HG02970 (cell line): ENCODE results near the gene TACR3.
"Not testable (repeated sequence)": the region's sequence is repeated elsewhere in the genome, so short reads cannot be mapped to it uniquely, and the experiment has no call there.

Source experiments
- ATAC-seq: cut with Tn5 transposase; IDR thresholded peaks from one replicate; pipeline ENCODE4 v1.9.1; 2021; ENCODE audit warnings: mild to moderate bottlenecking, moderate library complexity, moderate number of reproducible peaks; ENCODE audit not compliant: unreplicated experiment, low FRiP score

TACR3 gene, protein sequence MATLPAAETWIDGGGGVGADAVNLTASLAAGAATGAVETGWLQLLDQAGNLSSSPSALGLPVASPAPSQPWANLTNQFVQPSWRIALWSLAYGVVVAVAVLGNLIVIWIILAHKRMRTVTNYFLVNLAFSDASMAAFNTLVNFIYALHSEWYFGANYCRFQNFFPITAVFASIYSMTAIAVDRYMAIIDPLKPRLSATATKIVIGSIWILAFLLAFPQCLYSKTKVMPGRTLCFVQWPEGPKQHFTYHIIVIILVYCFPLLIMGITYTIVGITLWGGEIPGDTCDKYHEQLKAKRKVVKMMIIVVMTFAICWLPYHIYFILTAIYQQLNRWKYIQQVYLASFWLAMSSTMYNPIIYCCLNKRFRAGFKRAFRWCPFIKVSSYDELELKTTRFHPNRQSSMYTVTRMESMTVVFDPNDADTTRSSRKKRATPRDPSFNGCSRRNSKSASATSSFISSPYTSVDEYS

DNA sequence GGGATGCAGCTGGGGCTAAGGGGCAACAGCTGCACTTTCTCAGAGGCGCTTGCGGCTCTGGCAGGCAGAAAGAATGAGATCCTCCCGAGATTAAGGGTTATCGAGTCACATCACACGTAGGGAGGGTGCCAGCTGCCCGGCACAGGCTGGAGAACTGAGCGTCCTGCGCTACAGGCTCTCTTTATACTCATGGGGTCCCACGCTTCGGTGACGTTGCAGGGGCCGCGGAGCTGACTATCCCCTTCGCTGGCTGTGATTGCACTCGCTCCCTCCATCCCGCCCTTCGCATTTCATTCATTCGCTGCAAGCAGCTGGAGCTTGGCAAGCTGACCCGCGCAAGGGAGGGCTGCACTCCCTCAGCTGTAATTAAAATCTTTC, at the start of gene TACR3:
TACR3 (minus strand) TSS at position 156 of the 378 bp plus-strand sequence. CDS start 310 bp downstream, outside the sequence.
- no peak for ATAC-seq

DNA sequence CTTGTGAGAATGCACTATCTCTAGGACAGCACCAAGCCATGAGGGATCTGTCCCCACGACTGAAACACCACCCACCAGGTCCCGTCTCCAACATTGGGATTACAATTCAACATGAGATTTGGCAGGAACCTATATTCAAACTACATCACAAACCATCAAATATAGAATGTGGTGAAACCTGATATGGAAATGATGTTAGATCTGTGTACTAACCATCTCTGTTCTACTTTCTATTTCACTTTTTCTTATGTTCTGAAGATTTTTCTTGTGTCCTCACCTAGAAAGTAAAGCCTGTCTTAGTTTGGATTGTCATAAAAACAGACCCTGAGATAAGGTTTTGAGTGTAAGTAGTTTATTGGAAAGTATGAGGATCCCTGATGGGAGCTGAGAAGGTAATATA, 37.8 kb upstream of the TACR3 start:
- no peak for ATAC-seq

DNA sequence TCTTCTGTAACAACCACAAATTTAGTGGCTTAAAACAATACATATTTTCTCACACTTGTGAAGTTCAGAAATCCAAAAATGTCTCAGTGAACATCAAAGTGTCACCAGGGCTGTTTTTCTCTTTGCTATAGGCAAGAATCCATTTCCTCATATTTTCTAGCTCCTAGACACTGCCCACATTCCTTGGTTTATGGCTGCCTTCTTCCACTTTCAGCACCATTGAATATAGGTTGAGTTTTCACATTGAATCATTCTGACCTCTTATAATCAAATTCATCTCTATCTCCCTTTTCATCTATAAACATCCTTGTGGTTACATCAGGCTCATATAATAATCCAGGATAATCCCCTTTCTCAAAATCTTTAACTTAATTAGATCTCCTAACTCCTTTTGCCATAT, 37.0 kb upstream of the TACR3 start:
- ATAC-seq = no peak

DNA sequence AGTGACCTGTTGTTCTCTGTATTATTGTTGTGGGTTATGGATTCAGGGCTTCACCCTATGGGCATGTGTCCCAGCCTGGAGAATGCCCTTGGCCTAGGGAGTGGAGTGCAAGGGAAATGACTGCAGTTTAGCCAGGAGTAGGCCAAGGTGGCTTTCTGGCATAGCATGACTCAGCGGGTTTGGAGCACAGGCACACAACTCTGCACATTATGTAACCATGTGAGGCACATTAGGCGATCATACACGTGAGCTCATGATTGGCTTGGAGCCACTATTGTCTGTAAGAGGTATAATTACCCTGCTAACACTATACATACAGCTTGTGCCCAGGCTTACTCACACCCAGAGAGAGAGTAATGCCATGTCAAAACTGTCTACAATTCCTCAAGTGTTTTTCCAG, 35.1 kb upstream of the TACR3 start:
- ATAC-seq = no peak

DNA sequence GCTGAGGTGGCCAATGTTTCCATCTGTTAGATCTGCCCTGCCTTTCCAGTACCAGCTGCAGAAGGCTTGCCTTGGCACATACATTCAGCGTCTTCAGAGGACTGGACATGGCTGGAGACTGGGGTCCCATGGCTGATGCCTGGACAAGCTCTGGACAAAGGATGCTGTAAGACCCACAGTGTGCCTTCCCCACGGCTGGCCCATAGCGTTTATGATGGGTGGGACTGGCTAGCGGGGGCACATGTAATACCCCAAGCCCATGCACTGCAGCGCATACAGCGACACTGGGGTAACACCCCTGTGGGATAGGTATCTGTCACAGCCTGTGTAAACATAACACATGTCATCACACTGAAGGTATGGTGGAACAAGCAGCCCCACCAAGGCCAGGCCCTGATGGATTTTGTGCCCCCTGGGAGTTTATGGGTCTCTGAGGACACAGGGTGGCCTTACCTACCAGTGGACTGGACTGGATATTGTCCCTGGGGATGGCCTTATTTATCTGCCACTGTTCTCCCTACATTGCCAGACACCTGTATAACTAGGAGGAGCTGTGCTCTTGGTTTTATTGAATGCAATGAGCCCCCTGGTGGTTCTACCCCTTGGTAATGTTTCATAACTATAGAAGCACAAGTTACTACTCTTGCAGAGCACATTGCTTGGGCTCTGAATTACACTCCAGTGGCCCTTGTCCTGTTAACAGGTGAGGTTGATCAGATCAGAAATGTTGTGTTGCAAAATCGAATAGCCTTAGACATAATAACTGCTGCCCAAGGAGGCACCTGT, 34.3 kb upstream of the TACR3 start:
- no peak for ATAC-seq

DNA sequence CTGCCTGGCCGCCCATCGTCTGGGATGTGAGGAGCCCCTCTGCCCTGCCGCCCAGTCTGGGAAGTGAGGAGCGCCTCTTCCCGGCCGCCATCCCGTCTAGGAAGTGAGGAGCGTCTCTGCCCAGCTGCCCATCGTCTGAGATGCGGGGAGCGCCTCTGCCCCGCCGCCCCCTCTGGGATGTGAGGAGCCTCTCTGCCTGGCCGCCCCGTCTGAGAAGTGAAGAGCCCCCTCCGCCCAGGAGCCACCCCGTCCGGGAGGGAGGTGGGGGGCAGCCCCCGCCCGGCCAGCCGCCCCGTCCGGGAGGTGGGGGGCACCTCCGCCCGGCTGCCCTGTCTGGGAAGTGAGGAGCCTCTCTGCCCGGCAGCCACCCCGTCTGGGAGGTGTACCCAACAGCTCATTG, 3.4 kb upstream of the TACR3 start:
- not testable (repeated sequence) for ATAC-seq

DNA sequence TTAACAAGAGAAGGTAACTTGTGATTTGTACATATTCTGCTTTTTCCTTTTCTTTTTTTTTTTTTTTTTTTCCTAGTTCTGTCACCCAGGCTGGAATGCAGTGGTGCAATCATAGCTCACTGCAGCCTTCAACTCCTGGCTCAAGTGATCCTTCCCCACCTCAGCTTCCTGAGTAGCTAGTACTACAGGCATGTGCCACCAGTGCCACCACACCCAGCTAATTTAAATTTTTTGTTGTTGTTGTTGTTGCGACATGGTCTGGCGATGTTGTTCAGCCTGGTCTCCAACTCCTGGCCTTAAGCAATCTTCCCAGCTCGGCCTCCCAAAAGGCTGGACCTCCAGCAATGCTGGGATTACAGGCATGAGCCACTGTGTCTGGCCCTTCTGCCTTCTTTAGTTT, 1.5 kb upstream of the TACR3 start:
- ATAC-seq = no peak

DNA sequence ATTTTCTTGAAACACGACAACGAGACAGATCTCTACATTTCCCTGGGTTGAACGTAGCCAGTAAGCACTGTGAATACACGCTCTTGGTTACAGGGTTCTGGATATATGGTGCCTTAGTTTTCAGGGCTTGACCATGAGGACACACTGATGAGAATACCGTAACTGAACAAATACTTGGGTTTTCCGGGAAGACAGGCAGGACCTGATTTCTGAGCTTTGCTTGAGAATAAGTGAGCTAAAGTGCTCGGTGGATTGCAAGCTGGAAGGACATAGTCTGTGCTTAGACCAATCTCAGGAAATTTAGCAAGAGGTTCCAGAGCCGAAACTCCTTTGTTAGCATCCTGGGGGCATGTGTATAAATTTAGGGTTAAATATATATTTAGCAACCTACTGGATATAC, 876 bp upstream of the TACR3 start:
- ATAC-seq = no peak

DNA sequence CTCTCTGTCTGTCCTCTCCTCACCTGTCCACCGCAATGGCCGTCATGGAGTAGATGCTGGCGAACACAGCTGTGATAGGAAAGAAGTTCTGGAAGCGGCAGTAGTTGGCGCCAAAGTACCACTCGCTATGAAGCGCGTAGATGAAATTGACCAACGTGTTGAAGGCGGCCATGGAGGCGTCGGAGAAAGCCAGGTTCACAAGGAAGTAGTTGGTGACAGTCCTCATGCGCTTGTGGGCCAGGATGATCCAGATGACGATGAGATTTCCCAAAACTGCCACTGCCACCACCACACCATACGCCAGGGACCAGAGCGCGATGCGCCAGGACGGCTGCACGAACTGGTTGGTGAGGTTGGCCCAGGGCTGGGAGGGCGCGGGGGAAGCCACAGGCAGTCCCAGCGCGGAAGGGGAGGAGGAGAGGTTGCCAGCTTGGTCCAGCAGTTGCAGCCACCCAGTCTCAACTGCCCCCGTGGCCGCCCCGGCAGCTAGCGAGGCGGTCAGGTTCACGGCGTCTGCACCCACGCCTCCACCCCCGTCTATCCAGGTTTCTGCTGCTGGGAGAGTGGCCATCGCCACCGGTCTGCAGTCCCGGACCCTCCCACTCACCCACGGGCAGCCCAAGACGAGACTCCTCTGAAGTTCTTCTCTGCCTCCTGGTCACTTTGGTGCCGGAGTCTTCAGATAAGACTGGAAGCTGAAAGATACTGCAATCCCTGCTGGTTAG, 518 bp downstream of the TACR3 start:
- ATAC-seq = no peak

DNA sequence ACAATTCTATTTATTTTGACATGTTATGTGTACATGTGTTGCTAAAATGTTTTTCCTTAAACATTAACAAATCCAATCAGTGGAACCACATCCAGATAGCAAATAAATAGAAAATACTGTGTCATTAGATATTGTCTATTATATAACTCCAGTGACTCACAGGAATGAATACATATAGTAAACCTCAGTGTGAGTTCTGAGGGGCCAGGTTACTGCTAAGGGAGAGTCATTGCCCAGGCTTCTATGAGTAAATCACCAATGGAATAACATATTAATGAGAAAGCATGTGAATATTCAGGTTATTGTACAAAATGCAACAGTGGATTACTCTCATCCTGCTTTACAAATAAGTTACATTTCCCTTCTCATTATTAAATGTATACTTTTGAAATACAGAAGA, 27.2 kb downstream of the TACR3 start:
- ATAC-seq = no peak

DNA sequence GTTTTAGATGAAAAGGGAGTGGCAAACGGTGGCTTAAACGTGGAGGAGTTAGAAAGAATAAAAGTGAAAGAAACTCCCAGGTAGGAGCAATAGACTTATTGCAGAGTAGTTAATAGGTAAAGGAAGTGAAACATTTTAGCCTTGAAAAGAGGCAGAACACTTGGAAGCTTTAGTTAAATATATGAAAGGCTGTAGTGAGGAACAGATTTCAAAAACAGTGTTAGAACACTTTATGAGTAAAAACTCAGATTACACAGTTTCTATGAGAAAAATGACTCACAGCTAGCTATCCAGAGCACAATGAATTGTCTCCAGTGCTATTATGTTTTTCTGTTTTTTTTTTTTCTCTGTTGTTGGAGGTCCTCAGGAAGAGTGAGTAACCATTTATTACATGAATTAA, 45.8 kb downstream of the TACR3 start:
- ATAC-seq = no peak

DNA sequence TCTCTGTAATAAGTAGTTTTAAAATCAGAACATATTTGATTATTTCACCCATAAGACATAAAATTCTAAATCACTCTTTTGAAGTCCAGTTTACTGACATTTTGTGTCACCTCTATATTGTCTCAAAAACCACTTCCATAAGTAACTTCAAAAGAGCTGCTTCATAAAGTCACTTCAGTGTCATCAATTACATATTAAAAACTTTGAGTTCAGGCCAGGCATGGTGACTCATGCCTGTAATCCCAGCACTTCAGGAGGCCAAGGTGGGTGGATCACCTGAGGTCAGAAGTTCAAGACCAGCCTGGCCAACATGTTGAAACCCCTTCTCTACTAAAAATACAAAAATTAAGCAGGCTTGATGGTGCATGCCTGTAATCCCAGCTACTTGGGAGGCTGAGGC, 53.0 kb downstream of the TACR3 start:
- ATAC-seq = not testable (repeated sequence)

DNA sequence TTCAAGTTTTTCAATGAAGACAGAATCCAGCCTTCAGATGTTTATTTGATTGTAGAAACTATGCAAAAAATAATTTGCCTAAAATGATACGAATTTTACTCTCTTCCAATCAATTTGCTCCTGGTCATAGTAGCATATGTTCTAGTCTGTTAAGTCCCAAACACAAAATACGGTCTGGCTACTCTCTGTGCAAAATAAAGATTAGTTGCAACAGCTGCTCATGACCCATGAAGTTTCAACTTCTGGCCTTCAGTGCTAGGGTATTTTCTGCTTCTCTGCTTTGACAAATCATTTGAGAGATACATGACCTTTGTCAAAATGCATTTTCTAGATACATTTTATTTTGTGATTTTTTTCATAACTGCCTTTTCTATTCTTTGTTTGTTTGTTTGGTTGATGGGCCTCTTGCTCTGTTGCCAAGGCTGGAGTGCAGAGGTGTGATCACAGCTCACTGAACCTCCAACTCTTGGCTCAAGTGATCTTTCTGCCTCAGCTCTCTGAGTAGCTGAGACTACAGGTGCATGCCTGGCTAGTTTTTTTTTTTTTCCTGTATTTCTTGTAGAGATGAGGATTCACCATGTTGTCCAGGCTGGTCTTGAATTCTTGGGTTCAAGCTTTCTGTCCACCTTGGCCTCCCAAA, 55.2 kb downstream of the TACR3 start:
- no peak for ATAC-seq

DNA sequence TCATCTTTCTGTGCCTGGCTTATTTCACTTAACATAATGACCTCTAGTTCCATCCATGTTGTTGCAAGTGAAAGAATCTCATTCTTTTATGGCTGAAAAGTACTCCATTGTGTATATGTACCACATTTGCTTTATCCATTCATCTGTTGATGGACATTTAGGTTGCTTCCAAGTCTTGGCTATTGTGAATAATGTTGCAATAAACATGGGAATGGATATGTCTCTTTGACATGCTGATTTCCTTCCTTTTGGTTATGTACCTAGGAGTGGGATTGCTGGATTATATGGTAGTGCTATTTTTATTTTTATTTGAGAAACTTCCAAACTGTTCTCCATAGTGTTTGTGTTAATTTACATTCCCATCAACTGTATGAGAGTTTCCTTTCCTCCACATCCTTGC, 71.2 kb downstream of the TACR3 start:
- ATAC-seq = no peak

DNA sequence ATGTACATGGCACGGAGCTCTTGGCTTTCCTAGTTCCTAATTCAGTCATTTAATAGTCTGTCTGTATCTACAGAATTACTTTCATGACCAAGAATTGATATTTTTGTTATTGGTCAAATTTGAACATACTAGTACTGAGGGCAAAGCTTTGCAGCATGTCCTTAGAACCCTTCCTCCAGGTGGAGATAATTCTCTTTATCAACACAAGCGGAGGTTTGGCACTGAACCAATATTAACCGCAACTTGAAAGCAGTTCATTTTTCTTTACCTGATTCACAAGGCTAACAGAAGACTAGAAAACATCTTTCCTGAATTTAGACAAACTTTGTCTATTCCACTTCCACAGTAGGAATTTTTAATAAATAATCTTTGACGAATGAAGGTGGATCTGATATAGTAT, 73.8 kb downstream of the TACR3 start:
- ATAC-seq = no peak

DNA sequence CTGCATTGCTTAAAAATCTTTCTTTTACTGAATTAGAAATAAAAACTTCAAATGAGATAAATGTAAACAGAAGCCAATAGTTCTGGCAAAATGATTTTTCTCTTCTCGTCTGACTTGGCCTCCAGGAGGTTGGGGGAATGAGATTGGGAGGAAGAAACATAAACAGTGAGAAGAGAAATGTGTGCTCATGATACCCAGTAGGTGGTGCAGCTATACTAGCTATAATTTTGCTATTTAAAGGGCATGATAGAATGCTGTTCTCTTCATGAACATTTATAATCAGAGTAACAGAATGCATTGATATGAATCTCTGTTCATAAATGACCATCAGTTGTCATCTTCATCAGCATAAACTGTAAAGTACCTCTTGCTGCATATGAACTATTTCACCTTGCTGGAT, 85.5 kb downstream of the TACR3 start:
- ATAC-seq = no peak

DNA sequence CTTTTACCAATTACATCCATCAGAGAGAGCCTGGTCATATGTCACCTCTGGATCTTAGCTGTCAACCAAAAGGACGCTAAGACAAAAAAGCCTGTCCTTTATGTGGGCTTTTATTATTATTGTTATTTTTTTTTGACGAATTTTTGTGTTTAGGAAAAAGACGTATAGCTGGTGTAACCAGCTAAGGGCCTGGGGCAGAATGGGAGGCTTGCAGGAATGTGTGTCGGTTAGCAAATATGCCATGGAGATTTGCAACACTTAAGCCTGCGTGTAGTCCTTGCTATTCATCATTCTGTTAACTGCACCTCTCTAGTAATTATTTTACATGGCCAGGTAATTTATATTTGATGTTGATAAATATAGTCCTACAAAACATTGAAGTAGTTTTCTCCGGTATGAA, 93.5 kb downstream of the TACR3 start:
- ATAC-seq = no peak

DNA sequence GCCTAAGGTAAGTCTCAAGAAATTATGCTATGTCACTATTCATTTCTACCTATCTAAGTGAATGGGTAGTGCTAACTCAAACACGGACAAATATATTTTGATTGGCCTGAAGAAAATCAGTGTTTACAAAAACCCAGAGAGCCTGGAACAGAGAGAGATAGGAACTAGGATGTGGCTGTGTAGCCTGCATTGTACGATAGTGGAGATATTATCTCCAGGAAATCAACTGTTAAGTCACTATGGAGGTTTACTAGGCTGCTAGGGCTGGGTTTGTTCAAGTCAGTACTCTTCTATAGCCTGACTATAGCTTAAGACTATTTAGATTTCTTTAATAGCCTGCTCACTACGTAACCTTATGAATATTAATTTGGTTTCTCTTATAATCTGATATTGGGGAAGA, 127.9 kb downstream of the TACR3 start:
- no peak for ATAC-seq

DNA sequence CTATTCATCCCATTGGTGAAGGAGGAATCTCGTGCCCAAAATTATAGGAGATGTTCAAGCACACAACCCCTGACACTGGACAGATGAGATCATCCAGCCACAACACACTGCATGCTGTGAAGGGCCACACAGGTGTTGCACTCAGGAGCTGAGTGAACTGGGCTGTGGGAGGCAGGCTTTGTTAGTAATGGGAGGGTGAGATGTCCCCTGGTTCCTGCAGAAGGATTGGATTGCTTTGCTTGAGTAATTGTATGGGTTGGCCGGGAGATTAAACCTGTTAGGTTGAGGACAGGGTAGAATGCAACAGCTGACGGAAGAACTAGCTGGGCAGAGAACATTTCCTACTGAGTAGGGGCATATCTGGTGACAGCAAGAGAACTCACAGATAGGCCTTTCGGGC, 152.2 kb downstream of the TACR3 start:
- no peak for ATAC-seq

DNA sequence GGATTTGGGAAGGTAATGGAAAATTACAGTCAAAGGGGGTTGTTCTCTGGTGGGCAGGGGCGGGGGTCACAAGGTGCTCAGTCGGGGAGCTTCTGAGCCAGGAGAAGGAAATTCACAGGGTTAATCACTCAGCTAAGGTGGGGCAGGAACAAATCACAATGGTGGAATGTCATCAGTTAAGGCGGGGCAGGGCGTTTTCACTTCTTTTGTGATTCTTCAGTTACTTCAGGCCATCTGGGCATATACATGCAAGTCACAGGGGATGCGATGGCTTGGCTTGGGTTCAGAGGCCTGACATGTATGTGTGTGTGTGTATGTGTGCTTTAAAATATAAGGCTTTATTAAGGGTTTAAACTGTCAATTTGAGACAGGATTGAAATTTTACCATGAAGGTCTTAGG, 160.6 kb downstream of the TACR3 start:
- not testable (repeated sequence) for ATAC-seq
